ENCODE data around the gene QTRT2. TPM values are rescaled to one million over a fixed set of nuclear protein-coding genes. Genes with fewer than 3 reads are reported as not detected.

QTRT2 gene
- total RNA-seq, 2 donors from 2014 or later, result 20.3 to 25.6 TPM

- peaks cover 10% of the 10 kb centered on the region for H3K36me3 ChIP-seq
- intact Hi-C loops (cut with DNase I), result no loop called here
- TF ChIP-seq CTCF (IDR thresholded peaks at IDR 0.05), result no peak
Observed at GRCh38 chr3:114086356-114086755, 29.8 kb downstream of the QTRT2 start.

GRCh38 chr3:114089675-114090074 is 33.1 kb downstream of the QTRT2 start:
- DNase-seq, result no peak
- Histone ChIP-seq H3K9ac (ENCODE audit: low read depth in 2 of 2, low read length in 2 of 2) (no peak overlapping the region), H3K4me3 (no peak overlapping the region), H3K27ac (no peak overlapping the region), H3K36me3 (peaks cover 6% of the 10 kb centered on the region), H3K4me1 (no peaks in the 10 kb centered on the region), H3K27me3 (no peaks in the 10 kb centered on the region), H3K9me3 (no peaks in the 10 kb centered on the region)
- intact Hi-C loops (cut with DNase I), result no loop called here
- TF ChIP-seq CTCF (IDR thresholded peaks at IDR 0.05), result no peak

More at GRCh38 chr3:114086356-114086755, 29.8 kb downstream of the QTRT2 start:
- H3K9ac ChIP-seq (ENCODE audit: low read depth in 2 of 2, low read length in 2 of 2), result no peak overlapping the region
- H3K9me3 ChIP-seq, result no peaks in the 10 kb centered on the region
- no peaks in the 10 kb centered on the region for H3K27me3 ChIP-seq
- no peak overlapping the region for H3K27ac ChIP-seq
- DNase-seq, result no peak
- H3K4me1 ChIP-seq, result no peaks in the 10 kb centered on the region
- H3K4me3 ChIP-seq, result no peak overlapping the region

- no peaks in the 10 kb centered on the region for H3K9me3 ChIP-seq
- H3K9ac ChIP-seq (ENCODE audit: low read depth in 2 of 2, low read length in 2 of 2), result no peak overlapping the region
- no peak for DNase-seq
- H3K4me3 ChIP-seq, result no peak overlapping the region
- H3K4me1 ChIP-seq, result no peaks in the 10 kb centered on the region
- H3K27ac ChIP-seq, result no peak overlapping the region
- intact Hi-C loops (cut with DNase I), result no loop called here
- no peaks in the 10 kb centered on the region for H3K36me3 ChIP-seq
- no peaks in the 10 kb centered on the region for H3K27me3 ChIP-seq
- no peak for TF ChIP-seq CTCF (IDR thresholded peaks at IDR 0.05)
Observed at GRCh38 chr3:114092151-114093015, 35.8 kb downstream of the QTRT2 start.

- H3K27me3 ChIP-seq, result no peaks in the 10 kb centered on the region
- no peaks in the 10 kb centered on the region for H3K4me1 ChIP-seq
- intact Hi-C loops (cut with DNase I), result no loop called here
- DNase-seq, result no peak
- no peak for TF ChIP-seq CTCF (IDR thresholded peaks at IDR 0.05)
- no peaks in the 10 kb centered on the region for H3K36me3 ChIP-seq
- H3K9ac ChIP-seq (ENCODE audit: low read depth in 2 of 2, low read length in 2 of 2), result no peak overlapping the region
- no peak overlapping the region for H3K27ac ChIP-seq
- no peaks in the 10 kb centered on the region for H3K9me3 ChIP-seq
- H3K4me3 ChIP-seq, result no peak overlapping the region
Observed at GRCh38 chr3:114093016-114093380, 36.5 kb downstream of the QTRT2 start.

GRCh38 chr3:114093596-114093995 is 37.1 kb downstream of the QTRT2 start:
- Histone ChIP-seq H3K9ac (ENCODE audit: low read depth in 2 of 2, low read length in 2 of 2) (no peak overlapping the region), H3K27me3 (no peaks in the 10 kb centered on the region), H3K4me3 (no peak overlapping the region), H3K4me1 (no peaks in the 10 kb centered on the region), H3K27ac (no peak overlapping the region), H3K36me3 (no peaks in the 10 kb centered on the region), H3K9me3 (no peaks in the 10 kb centered on the region)
- no peak for TF ChIP-seq CTCF (IDR thresholded peaks at IDR 0.05)
- intact Hi-C loops (cut with DNase I), result no loop called here
- no peak for DNase-seq

All from colonic mucosa (tissue), 4 donors.